D341Med (cell line): Measurements from ENCODE around the gene THADA.

ENCODE experiments used
- DNase-seq: peaks from one replicate; pipeline ENCODE4 v3.0.0; 2012; ENCODE audit warnings: low spot score

Gene THADA

DNA sequence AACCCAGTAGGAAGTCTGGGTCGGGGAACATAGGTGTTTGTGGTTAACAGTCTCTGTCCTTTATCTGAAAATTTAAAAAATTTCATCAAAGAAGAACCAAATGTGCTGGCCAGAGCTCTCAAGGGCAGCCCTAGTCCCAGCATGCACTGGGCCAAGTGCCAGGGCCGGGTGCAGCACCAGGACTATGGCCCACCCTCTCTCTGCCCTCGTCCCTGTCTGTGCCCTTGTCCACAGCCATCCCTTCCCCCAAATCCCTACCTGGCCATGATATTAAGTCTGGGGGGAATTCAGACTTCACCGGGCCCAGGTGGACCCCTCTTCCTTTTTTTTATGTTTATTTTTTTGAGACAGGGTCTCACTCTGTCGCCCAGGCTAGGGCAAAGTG lies 355.1 kb downstream of the THADA start:
- no peak for DNase-seq

DNA sequence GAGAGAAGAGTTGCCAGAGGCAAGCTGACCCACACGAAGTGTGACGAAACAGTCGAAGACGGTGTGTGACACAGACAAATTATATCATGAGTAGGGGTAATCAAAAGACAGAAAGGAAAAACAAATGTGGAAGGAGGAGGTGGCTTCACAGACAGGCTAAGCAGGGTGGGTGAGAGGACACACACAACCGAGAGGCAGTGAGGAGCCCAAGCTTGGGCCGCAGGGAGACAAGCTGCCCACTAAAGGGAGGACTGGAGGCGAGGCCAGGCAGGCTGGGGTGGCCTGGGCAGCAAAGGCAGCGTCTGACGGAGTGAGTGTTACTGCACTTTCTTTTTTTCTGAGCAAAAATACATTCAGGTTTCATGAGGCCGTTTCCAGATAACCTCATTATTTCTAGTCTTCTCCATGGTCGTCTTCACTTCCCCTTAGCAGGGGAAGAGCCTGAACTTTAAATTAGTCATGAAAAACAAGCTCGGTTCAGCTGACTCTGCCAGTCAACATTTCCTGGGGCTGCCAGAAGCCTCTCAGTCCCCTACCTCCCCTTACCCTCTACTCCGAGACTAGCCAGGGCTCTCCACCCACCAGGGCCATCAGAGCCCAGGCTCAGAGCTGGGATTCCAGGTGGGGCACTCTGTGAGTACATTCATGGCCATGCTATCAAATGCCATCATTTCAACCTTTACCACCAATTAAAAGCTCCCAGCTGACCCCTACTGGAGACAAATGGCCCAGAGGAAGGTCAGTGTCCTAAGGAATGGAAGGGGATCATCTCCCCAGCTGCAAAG lies 355.7 kb downstream of the THADA start:
- no peak for DNase-seq

- no peak for DNase-seq
These were observed 357.0 kb downstream of the THADA start for GRCh38 chr2:43238813-43239212.

GRCh38 chr2:43238176-43238575 lies 357.7 kb downstream of the THADA start:
- DNase-seq, result no peak

- peak; percentile 65 for DNase-seq
These were observed 362.3 kb downstream of the THADA start for GRCh38 chr2:43233218-43234212.

DNA sequence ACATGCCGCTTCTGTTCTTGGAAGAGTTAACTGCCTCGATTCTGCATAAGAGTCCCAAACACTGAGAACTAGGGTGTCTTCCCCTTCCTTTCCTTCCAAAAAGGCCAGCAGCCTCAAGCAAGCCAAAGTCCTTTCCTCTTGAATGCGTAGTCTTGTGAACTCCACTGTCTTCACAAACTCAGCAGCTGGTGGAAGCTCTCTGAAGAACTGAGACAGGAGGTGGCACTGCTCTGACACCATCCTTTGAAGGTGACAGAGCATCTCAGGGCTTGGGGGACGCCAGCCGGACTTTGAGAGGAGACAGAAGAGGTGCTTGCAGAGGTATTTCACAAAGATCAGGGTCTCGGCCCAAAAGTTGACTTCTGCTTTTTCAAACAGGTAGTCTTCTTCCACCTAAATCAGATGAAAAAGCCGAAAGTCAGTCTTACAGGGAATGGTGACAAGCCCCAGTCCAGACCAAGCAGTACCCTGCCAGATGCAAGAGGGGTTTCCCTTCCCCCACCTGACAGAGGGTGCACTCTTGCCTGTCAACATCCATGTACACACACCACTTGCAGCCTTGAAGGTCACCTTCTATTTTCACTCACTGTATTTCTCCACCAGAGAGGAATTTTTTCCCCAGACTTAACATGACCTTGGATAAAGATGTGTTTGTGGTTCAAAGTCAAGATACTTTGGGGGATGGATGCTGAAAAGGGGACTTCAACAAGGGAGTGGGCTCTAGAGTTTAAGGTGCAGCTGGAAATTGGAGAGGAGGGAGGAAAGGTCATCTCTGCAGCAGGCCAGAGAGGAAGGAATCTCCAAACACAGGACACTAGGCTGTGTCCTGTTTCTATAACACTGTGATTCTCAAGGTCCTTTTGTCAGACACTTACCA lies 364.6 kb downstream of the THADA start:
- no peak for DNase-seq

GRCh38 chr2:43230351-43230885 lies 365.4 kb downstream of the THADA start:
- no peak for DNase-seq

DNA sequence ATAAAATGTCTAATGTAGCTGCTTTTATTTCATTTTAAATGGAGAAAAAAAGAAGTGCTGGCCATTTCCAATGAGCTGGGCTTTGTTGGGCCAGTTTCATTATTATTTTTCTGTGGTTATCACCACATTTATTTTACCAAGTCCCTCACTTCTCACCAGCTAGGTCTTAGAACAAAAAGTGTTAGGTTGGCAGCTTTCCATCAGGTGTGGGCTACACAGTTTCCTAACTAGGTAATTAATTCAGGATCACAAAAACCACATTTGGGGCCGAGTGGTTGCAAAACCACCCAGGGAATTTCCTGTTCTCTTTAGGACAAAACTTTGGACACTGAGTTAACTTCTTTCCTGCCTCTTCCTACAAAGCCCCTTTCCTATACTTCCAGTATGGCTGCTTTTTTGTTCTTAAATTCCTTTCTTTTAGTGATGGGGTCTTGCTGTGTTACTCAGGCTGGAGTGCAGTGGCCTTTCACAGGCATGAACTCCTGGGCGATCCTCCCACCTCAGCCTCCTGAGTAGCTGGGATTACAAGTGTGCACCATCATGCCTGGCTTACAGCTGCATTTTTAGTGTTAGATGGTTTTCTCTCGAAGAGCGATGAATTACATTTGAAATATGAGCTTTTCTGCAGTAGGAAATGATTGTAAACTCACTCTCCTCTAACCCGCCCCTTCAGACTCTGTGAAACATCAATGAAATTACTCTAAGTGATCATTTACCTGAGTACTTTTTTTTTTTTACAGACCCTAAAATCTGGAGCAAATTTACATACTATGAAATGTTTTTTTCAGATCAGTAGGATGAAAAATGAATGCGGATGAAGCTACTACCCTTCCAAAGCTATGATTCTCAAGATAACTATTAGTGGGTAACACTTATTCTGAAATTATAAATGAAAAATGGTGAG lies 366.8 kb downstream of the THADA start:
- DNase-seq, result no peak

GRCh38 chr2:43228321-43228751 lies 367.5 kb downstream of the THADA start:
- no peak for DNase-seq

GRCh38 chr2:43227830-43228281 lies 368.0 kb downstream of the THADA start:
- no peak for DNase-seq

GRCh38 chr2:43226955-43227829 lies 368.6 kb downstream of the THADA start:
- peak; percentile 78 for DNase-seq

- peak; percentile 94 for DNase-seq
These were observed 369.3 kb downstream of the THADA start, which contains the start of gene ZFP36L2 for GRCh38 chr2:43226558-43226954. TSS of gene ZFP36L2 (minus strand) at chr2:43226606. CDS start at chr2:43226315, 291 bp downstream.

DNA sequence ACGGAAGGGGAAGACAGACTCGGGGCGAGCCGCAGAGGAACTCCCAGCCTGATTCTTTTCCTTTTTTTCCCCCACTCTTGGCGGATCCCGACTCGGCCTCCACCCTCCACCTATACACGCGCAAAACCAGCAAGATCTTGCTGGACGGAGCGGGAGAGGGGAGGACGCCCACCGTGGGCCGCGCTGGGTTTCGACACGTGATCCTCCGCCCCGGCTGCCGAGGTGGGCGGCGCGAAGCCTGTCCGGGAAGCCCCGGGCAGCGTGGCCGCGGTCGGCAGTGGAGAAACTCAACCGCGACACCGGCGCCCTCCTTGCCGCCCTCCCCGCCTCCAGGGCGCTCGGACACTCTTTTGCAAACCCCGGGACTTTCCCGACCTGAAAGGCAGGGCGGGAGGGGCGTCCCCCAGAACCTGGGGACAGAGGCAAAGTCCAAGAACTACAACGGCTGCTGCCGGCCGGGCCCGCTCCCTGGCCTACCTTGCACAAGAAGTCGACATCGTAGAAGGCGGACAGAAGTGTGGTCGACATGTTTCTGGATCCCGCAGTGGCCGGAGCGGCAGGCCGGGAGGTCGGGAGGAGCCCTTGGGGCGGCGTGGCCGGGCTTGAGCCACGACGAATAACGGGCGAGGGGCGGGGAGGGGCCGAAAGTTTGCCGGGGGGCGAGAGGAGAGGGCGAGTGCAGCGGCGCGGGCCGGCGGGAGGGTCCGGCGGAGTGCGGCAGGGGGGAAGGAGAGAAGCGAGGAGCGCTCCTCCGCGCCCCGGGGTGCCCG lies 369.9 kb downstream of the THADA start:
- peak; percentile 76 for DNase-seq

- peak; percentile 61 for DNase-seq
These were observed 370.6 kb downstream of the THADA start for GRCh38 chr2:43225093-43225787.

- peak; percentile 54 for DNase-seq
These were observed 371.2 kb downstream of the THADA start for GRCh38 chr2:43224571-43225092.

DNA sequence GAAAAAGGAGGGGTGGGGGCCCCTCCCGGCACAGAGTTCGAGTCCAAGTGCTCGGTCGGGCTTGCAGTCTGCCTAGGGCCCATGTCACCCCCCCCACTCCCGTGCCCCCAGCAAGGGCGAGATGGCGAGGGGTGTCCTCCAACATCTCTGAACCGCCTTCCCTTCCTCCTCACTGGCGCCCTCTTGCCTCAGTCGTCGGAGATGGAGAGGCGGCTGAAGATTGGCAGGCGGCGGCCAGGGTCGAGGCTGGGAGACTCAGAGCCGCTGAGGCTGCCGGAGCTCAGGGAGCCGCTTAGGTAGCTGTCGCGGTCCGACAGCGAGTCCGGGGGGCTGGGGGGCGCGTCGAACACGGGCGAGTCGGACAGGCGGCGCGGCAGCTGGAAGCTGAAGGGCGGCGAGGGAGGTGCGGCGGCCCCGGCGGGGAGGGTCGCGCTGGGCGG lies 371.7 kb downstream of the THADA start:
- peak; percentile 71 for DNase-seq

DNA sequence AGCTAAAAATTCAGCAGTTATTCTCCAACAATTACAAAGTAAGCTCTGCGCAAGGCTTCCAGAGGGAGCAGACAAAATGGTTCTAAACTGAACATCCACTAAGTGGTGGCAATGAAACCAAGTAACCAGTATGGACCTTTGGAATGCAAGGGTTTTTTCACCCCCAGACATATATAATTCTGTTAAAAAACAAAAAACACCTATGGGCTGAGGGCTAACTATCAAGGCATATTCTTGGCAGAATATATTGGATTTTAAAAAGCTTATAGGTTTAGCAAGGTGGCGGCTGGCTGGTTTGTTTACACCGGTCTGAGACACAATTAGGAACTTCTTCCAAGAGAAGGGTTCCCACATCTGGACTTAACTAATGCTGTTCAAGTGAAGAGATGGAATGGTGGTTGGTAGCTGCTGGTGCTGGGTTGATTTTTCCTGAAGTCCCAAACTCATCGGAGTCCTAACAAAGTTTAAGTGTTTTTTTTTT lies 372.3 kb downstream of the THADA start:
- DNase-seq, result no peak
